ENCODE measurements around the gene BCL7B.
"Not testable (repeated sequence)": the region's sequence is repeated elsewhere in the genome, so short reads cannot be mapped to it uniquely, and the experiment has no call there.

BCL7B gene

GRCh38 chr7:73573276-73573675, 15.8 kb upstream of the BCL7B start:
- in situ Hi-C loops (cut with MboI; ENCODE audit: low sequenced_read_pairs): no loop called here

DNA sequence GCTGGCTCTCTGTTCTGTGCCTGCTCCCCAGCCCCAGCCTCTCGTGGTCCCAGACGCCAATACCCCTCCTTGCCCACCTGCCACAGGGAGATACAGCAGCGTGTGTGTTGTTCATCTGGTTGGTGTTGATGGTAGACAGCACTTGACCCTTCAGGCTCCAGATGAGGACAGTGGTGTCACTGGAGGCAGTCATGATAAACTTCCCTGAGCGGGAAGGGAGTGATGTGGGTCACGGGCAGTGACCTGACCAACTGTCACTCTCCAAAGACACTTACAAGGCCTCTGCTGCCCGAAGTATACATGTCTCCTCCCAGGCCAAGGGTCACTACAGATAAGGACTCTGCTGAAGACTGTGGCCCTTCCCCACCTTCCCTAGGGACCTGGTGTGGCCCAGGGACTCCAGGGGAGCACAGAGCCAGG, 15.3 kb upstream of the BCL7B start:
- in situ Hi-C loops (cut with MboI; ENCODE audit: low sequenced_read_pairs): no loop called here

- in situ Hi-C loops (cut with MboI; ENCODE audit: low sequenced_read_pairs): no loop called here
Observed at GRCh38 chr7:73570977-73571376, 13.5 kb upstream of the BCL7B start.

DNA sequence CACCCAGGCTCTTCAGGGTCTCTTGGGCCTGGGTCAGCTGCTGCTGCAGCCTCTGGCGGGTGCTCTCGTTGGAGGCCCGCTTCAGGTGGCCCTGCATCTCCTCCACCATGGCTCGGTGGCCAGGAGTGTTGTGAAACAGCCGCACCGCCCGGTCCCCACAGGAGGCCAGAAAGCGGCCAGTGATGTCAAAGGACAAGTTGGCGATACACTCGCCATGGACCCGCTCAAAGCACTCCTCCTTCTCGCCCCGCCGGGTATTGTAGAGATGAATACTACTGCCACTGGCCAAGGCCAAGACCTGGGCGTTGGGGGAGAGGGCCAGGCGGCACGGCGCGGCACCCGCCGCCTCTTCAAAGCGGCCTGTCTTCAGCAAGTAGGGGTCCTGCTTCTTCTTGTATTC, 13.0 kb upstream of the BCL7B start:
- in situ Hi-C loops (cut with MboI; ENCODE audit: low sequenced_read_pairs): no loop called here

DNA sequence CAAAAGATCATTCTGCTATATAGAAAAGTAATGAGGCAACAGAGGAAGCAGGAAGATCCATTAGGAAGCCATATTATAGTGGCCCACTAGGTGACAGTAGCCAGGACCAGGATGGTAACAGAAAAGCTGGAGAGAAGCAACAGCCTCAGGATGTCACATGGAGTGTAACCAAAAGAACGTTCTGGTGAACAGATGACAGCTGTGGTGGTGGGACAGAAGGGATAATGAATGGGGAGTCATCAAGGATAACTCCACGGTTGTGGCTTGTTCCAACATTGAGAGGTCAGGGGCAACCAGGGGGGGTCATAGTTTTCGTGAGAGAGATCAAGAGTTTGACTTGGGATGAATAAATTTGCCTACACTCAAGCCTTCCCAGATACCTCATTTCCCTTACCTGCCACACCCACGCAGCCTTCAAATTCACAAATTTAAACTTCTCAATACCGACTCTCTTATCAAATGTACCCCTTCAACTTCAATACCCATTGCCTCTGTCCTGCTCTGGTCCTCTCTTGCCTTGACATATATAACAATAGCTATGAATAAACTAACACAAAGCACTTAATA, 11.6 kb upstream of the BCL7B start:
- in situ Hi-C loops (cut with MboI; ENCODE audit: low sequenced_read_pairs): no loop called here

GRCh38 chr7:73567846-73568685, 10.6 kb upstream of the BCL7B start:
- in situ Hi-C loops (cut with MboI; ENCODE audit: low sequenced_read_pairs): no loop called here

DNA sequence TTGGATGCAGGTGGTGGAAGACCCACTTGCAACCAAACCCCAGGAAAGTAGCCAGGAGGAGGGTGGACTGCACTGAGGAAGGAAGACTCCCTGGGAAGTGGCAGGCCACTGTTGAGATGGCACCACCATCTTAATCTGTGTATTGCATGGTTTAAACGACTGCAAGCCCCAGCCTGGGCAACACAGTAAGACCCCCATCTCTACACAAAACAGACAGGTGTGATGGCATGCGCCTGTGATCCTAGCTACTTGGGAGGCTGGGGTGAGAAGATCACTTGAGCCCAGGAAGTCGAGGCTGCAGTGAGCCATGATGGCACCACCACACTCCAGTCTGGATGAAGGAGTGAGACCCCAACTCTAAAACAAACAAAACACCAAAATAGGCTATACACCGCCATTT, 9.7 kb upstream of the BCL7B start:
- in situ Hi-C loops (cut with MboI; ENCODE audit: low sequenced_read_pairs): no loop called here

GRCh38 chr7:73566431-73566830, 8.9 kb upstream of the BCL7B start:
- in situ Hi-C loops (cut with MboI; ENCODE audit: low sequenced_read_pairs): not testable (repeated sequence)

DNA sequence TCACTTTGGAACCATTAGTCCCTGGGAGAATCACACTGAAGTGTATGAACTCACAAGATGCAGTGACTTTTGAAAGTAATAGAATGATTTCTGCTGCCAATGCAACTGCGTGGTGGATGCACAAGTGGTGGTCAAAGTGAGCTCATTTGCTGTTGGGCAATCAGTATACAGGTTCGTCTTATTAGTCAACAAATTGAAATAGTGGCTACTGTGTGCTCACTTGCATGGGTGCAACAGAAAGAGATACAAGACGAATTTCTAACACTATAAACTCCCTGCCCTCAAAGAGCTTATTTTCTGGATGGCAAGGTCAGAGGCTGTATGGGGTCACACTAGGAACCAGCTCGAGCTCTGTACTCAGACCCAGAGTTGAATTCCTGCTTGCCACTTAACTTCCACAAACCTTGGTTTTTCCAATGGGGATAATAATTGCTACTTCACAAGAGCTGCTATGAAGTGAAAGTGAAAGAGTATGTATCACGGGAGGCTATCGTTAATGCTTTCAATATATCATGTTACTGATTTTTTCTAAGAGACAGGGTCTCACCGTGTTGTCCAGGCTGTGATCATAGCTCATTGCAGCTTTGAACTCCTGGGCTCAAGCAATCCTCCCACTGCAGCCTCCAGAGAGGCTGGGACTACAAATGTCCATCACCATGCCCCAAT, 8.3 kb upstream of the BCL7B start:
- in situ Hi-C loops (cut with MboI; ENCODE audit: low sequenced_read_pairs): no loop called here

GRCh38 chr7:73560109-73560835, 2.8 kb upstream of the BCL7B start:
- in situ Hi-C loops (cut with MboI; ENCODE audit: low sequenced_read_pairs): no loop called here

GRCh38 chr7:73557108-73557396, 438 bp downstream of the BCL7B start:
- in situ Hi-C loops (cut with MboI; ENCODE audit: low sequenced_read_pairs): no loop called here

DNA sequence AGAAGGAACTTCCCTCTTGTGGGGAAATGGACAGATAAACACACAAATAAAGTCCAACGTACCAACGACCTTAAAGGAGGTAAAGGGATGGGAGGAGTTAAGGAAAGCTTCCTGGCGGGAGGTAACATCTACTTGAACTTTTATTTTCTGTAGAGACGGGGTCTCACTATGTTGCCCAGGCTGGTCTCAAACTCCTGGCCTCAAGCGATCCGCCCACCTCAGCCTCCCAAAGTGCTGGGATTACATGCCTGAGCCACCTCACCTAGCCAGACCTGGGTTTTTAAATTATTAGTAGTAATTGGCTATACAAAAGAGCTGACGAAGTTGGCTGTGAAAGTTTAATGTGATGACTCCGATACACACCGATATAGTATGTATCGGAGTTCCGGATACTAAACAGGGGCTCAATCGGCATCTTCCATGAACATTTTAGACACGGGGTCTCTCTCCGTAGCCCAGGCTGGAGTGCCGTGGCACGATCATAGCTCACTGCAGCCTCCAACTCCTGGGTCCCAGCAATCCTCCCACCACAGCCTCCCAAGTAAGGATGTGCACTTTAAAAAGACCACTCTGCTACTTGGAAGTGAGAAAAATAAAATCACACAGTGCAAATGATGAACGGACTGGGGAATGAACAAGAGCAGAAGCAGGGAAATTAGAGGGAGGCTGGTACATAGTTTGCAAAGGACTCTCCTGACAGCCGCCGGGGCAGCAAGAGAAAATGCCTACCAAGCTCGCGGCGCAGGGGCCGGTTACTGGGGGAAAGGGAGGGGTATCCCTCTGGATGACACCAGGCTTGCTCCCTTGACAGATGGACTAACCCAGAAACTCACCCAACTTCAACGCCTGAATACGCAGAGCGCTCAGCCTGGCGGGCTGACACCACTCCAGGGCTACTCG, 1.0 kb downstream of the BCL7B start:
- in situ Hi-C loops (cut with MboI; ENCODE audit: low sequenced_read_pairs): no loop called here

GRCh38 chr7:73555411-73555982, 2.0 kb downstream of the BCL7B start:
- in situ Hi-C loops (cut with MboI; ENCODE audit: low sequenced_read_pairs): no loop called here

- in situ Hi-C loops (cut with MboI; ENCODE audit: low sequenced_read_pairs): not testable (repeated sequence)
Observed at GRCh38 chr7:73550093-73550492, 7.4 kb downstream of the BCL7B start.

GRCh38 chr7:73549176-73549575, 8.3 kb downstream of the BCL7B start:
- in situ Hi-C loops (cut with MboI; ENCODE audit: low sequenced_read_pairs): no loop called here

DNA sequence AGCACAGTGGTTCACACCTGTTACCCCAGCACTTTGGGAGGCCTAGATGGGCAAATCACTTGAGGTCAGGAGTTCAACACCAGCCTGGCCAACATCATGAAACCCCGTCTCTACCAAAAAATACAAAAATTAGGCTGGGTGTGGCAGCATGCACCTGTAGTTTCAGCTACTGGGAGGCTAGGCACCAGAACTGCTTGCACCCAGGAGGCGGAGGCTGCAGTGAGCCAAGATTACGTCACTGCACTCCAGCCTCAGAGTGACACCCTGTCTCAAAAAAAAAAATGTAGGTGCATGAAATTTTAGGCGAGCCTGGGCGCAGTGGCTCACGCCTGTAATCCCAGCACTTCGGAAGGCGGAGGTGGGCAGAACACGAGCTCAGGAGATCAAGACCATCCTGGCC, 9.6 kb downstream of the BCL7B start:
- in situ Hi-C loops (cut with MboI; ENCODE audit: low sequenced_read_pairs): no loop called here

DNA sequence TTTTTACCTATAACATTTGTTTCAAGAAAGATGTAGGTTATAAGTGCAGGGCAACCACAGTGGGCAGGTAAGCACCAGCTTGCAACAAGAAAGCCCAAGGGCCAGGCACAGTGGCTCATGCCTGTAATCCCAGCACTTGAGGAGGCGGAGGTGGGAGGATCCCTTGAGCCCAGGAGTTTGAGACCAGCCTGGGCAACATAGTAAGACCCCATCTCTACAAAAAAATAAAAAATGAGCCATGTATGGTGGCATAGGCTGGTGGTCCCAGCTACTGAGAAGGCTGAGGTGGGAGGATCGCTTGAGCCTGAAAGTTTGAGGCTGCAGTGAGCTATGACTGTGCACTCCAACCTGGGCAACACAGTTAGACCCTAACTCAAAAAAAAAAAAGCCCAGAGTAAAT, 12.8 kb downstream of the BCL7B start:
- in situ Hi-C loops (cut with MboI; ENCODE audit: low sequenced_read_pairs): no loop called here

- in situ Hi-C loops (cut with MboI; ENCODE audit: low sequenced_read_pairs): no loop called here
Observed at GRCh38 chr7:73541722-73542121, 15.8 kb downstream of the BCL7B start.

GRCh38 chr7:73539709-73540108, 17.8 kb downstream of the BCL7B start:
- in situ Hi-C loops (cut with MboI; ENCODE audit: low sequenced_read_pairs): no loop called here

- in situ Hi-C loops (cut with MboI; ENCODE audit: low sequenced_read_pairs): not testable (repeated sequence)
Observed at GRCh38 chr7:73538510-73538909, 19.0 kb downstream of the BCL7B start.

Measured in HL-60/S4 treated with phorbol 12-myristate 13-acetate at 8.2 ng/mL for 4 days and 3 days (cell line).